ENCODE data around the gene GNB1L. TPM values are rescaled to one million over a fixed set of nuclear protein-coding genes. Genes with fewer than 3 reads are reported as not detected.

Gene GNB1L
- total RNA-seq, 1 donor from 2014 or later, result 3.7 TPM

DNA sequence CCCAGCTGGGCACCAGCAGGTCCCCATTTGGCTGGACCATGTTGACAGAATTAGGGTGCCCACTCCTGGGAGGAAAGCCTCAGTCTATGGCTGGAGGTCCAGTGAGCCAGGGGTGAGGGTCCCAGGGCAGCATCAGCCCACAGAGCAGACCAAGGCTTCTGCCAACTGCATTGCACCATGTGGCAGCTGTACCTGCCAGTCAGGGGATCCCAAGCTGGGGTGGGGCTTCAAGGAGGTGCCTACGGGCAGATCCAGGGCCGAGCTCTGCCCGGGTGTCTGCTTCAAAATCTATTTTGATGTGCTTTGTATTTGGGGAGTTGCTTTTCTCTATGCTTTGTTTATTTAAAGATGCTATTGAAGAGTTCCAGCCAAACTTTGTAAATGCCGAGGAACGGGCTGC, 120.9 kb downstream of the GNB1L start:
- Mint-ChIP-seq H3K27me3 (ENCODE audit: unreplicated experiment) (peaks cover 7% of the 10 kb centered on the region), H3K27ac (ENCODE audit: unreplicated experiment) (no peak overlapping the region), H3K9me3 (ENCODE audit: unreplicated experiment) (no peaks in the 10 kb centered on the region), H3K4me1 (ENCODE audit: unreplicated experiment) (peaks cover 3% of the 10 kb centered on the region), H3K4me3 (ENCODE audit: unreplicated experiment) (no peak overlapping the region), H3K36me3 (ENCODE audit: low read depth, unreplicated experiment) (no peaks in the 10 kb centered on the region)
- no peak for DNase-seq (ENCODE audit: low spot score)
- TF ChIP-seq, protein P1, sequence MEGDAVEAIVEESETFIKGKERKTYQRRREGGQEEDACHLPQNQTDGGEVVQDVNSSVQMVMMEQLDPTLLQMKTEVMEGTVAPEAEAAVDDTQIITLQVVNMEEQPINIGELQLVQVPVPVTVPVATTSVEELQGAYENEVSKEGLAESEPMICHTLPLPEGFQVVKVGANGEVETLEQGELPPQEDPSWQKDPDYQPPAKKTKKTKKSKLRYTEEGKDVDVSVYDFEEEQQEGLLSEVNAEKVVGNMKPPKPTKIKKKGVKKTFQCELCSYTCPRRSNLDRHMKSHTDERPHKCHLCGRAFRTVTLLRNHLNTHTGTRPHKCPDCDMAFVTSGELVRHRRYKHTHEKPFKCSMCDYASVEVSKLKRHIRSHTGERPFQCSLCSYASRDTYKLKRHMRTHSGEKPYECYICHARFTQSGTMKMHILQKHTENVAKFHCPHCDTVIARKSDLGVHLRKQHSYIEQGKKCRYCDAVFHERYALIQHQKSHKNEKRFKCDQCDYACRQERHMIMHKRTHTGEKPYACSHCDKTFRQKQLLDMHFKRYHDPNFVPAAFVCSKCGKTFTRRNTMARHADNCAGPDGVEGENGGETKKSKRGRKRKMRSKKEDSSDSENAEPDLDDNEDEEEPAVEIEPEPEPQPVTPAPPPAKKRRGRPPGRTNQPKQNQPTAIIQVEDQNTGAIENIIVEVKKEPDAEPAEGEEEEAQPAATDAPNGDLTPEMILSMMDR (IDR thresholded peaks at IDR 0.05; ENCODE audit: unreplicated experiment), result no peak

Other genes with a start within 250 kb of the GNB1L start
- 2.3 TPM for gene SEPTIN5, start 140.4 kb downstream of the GNB1L start, total RNA-seq (ENCODE audit: unreplicated experiment)
- gene GP1BB, start 131.3 kb downstream of the GNB1L start, total RNA-seq (ENCODE audit: unreplicated experiment), result not detected
- gene TBX1, start 94.1 kb downstream of the GNB1L start, total RNA-seq (ENCODE audit: unreplicated experiment), result 0.56 TPM
- 20.3 TPM for gene RTL10, start within 50 bp of the GNB1L start, total RNA-seq (ENCODE audit: unreplicated experiment)
- 49.0 TPM for gene COMT, start 86.9 kb upstream of the GNB1L start, total RNA-seq (ENCODE audit: unreplicated experiment)
- 23.0 TPM for gene TXNRD2, start 86.9 kb upstream of the GNB1L start, total RNA-seq (ENCODE audit: unreplicated experiment)
- gene ARVCF, start 161.9 kb upstream of the GNB1L start, total RNA-seq (ENCODE audit: unreplicated experiment), result 67.3 TPM
- gene TANGO2, start 166.2 kb upstream of the GNB1L start, total RNA-seq (ENCODE audit: unreplicated experiment), result 15.3 TPM
- gene DGCR8, start 225.4 kb upstream of the GNB1L start, total RNA-seq (ENCODE audit: unreplicated experiment), result 46.6 TPM